Measurements from ENCODE around the gene YWHAQ. TPM values are rescaled to one million over a fixed set of nuclear protein-coding genes. Genes with fewer than 3 reads are reported as not detected.

Gene YWHAQ
- total and polyA plus RNA-seq, 2 of the 4 experiments (the other 2 are of a cell fraction), result 196 to 255 TPM

DNA sequence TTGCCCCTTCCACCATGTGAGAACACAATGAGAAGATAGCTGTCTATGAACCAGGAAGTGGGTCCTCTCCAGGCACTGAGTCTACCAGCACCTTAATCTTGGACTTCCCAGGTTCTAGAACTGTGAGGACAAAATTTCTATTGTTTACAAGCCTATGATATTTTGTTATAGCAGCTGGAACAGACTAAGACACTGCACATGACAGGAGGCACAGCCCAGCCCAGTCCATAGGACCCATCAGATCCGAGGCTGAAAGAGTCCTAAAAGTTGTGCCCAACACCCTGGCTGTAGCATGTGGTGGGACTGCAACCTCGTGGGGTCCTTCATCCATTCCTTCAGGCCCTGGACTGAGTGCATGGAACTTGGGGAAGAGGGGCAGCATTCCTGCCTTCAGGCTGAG is 48.4 kb upstream of the YWHAQ start:
- H3K14ac ChIP-seq (replicated peaks; ENCODE audit: low read depth, low read length), result no peak overlapping the region
- DNase-seq (no peak), ATAC-seq (ENCODE audit: low read depth) (no peak)
- 80% methylated on average over 1 of the region's 2 CpGs; no CpG with 5 or more reads in 1 of the 2 experiments for WGBS, 2 experiments (ENCODE audit: extremely low coverage in 2 of 2, insufficient read length in 1 of 2)
- H3K27ac ChIP-seq (ENCODE audit: insufficient read depth, low read length), result no peak overlapping the region
- no peak overlapping the region for H2BK120ac ChIP-seq (ENCODE audit: low read depth, low read length)
- 0 out of 2 replicates have a peak overlapping the region, but pooled peaks have one; percentile 18 for H3K4ac ChIP-seq (ENCODE audit: low read depth, low read length)
- no peaks in the 10 kb centered on the region for H4K20me1 ChIP-seq (ENCODE audit: insufficient read depth, low read length)
- no peaks in the 10 kb centered on the region for H3K9me3 ChIP-seq (ENCODE audit: control insufficient read depth, insufficient read depth, low read length)
- no peaks in the 10 kb centered on the region for H3K27me3 ChIP-seq (ENCODE audit: control insufficient read depth, insufficient read depth, low read length)
- BruUV-seq (replicated peaks), result no TSS peak
- H3K9me1 ChIP-seq (ENCODE audit: insufficient read depth, low read length), result peaks cover 15% of the 10 kb centered on the region; the same call in 1 of the 2 replicates
- H2AK5ac ChIP-seq (ENCODE audit: low read depth, low read length), result no peak overlapping the region; the same call in 1 of the 2 replicates
- no peaks in the 10 kb centered on the region for H3K36me3 ChIP-seq (ENCODE audit: control insufficient read depth, insufficient read depth, low read length)
- intact Hi-C loops (cut with micrococcal nuclease) (loop anchor here (5.0 kb wide), 1 partner anchor 42 kb away; no protein-coding TSS in a partner anchor), dilution Hi-C loops (cut with HindIII; ENCODE audit: low sequenced_read_pairs, unreplicated experiment) (no loop called here), in situ Hi-C loops (cut with MboI; ENCODE audit: low sequenced_read_pairs) (no loop called here)
- H3K9ac ChIP-seq (ENCODE audit: low read depth, low read length), result no peak overlapping the region
- no peak overlapping the region for H2BK5ac ChIP-seq (ENCODE audit: low read depth, low read length, poor library complexity, severe bottlenecking)
- CTCF ChIA-PET, result interaction anchor here (0.5 kb wide), 1 partner anchor 51 kb away, joined by 16 read pairs; no protein-coding TSS in a partner anchor
- no peak overlapping the region for H4K5ac ChIP-seq (ENCODE audit: low read depth, low read length)
- H3K18ac ChIP-seq (ENCODE audit: low read depth, low read length), result no peak overlapping the region
- TF ChIP-seq MAZ (IDR thresholded peaks at IDR 0.05; ENCODE audit: borderline replicate concordance, low read depth, low read length) (no peak), POLR2A (IDR thresholded peaks at IDR 0.05; ENCODE audit: low read depth, low read length) (no peak), RCOR1 (IDR thresholded peaks at IDR 0.05; ENCODE audit: insufficient replicate concordance, low read length) (no peak), RFX5 (IDR thresholded peaks at IDR 0.05; ENCODE audit: low read depth, low read length) (no peak), MXI1 (IDR thresholded peaks at IDR 0.05; ENCODE audit: borderline replicate concordance, low read depth, low read length) (no peak), FOS (IDR thresholded peaks at IDR 0.05; ENCODE audit: low read depth, low read length) (no peak)
- TF ChIP-seq, protein P1, sequence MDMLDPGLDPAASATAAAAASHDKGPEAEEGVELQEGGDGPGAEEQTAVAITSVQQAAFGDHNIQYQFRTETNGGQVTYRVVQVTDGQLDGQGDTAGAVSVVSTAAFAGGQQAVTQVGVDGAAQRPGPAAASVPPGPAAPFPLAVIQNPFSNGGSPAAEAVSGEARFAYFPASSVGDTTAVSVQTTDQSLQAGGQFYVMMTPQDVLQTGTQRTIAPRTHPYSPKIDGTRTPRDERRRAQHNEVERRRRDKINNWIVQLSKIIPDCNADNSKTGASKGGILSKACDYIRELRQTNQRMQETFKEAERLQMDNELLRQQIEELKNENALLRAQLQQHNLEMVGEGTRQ (IDR thresholded peaks at IDR 0.05; ENCODE audit: low read depth, low read length), result no peak
- TF ChIP-seq, protein P2, sequence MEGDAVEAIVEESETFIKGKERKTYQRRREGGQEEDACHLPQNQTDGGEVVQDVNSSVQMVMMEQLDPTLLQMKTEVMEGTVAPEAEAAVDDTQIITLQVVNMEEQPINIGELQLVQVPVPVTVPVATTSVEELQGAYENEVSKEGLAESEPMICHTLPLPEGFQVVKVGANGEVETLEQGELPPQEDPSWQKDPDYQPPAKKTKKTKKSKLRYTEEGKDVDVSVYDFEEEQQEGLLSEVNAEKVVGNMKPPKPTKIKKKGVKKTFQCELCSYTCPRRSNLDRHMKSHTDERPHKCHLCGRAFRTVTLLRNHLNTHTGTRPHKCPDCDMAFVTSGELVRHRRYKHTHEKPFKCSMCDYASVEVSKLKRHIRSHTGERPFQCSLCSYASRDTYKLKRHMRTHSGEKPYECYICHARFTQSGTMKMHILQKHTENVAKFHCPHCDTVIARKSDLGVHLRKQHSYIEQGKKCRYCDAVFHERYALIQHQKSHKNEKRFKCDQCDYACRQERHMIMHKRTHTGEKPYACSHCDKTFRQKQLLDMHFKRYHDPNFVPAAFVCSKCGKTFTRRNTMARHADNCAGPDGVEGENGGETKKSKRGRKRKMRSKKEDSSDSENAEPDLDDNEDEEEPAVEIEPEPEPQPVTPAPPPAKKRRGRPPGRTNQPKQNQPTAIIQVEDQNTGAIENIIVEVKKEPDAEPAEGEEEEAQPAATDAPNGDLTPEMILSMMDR (conservative IDR thresholded peaks at IDR 0.05; ENCODE audit: low read depth, low read length), result no peak
- H3K4me3 ChIP-seq (ENCODE audit: insufficient read depth, low read depth, low read length), result no peak overlapping the region
- no peak overlapping the region for H3K4me2 ChIP-seq (ENCODE audit: low read depth, low read length)
- H4K91ac ChIP-seq (ENCODE audit: insufficient read depth, low read depth, low read length), result 0 out of 2 replicates have a peak overlapping the region, but pooled peaks have one; percentile 7
- H4K8ac ChIP-seq (ENCODE audit: low read depth in 2 of 2, low read length in 2 of 2), result no peak overlapping the region
- H3K4me1 ChIP-seq (ENCODE audit: control insufficient read depth, insufficient read depth, low read length), result peaks cover 13% of the 10 kb centered on the region
- H3K56ac ChIP-seq (ENCODE audit: extremely low read depth, insufficient read depth, low read length), result no peak overlapping the region
- POLR2A ChIA-PET (ENCODE audit: unreplicated experiment), result no interaction called here
- peaks cover 2 to 12% of the 10 kb centered on the region in 2 experiments; a peak in 1 of 4 replicates for H3K79me1 ChIP-seq (ENCODE audit: low read depth in 1 of 2, low read length in 2 of 2)
- H2BK15ac ChIP-seq (ENCODE audit: low read depth, low read length), result no peak overlapping the region
- no peak overlapping the region for H3K23ac ChIP-seq (ENCODE audit: low read depth, low read length)
- no peak overlapping the region for H2AK9ac ChIP-seq (replicated peaks; ENCODE audit: low read depth, low read length, poor library complexity)
- H2BK20ac ChIP-seq (ENCODE audit: low read depth, low read length), result 0 out of 2 replicates have a peak overlapping the region, but pooled peaks have one; percentile 18
- no peak overlapping the region for H2AFZ ChIP-seq (replicated peaks; ENCODE audit: low read length, poor library complexity)
